CD4-positive, alpha-beta T cell treated with Interferon alpha-2 for 1 hour (primary cell): ENCODE results near the gene LCLAT1.
A peak's percentile ranks its signal among the peaks of the same experiment; 100 is the strongest.
"Not testable (repeated sequence)": the region's sequence is repeated elsewhere in the genome, so short reads cannot be mapped to it uniquely, and the experiment has no call there.

ENCODE experiments used
- DNase-seq, 2 donors: peaks; one replicate each; pipeline ENCODE4 v3.0.0-alpha.2; 2020 to 2022

LCLAT1 gene

DNA sequence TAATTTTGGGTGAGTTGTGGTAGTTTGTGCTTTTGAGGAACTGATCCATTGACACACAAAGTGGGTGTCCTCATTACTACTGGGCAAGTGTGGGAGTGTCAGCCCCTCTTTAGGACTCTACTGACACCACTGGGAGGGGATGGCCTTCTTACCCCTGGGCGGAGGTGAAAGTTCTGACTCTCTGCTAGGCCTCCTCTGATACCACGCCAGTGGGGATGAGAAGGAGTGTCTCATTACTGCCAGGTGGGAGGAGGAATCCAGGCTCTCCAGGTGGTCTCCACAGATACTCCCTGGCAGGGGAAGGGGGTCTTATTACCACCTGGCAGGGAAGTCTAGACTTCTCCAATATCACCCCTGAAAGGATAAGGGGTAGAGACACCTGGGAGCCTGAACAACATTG, 9.1 kb downstream of the LCLAT1 start:
- DNase-seq = no peak

DNA sequence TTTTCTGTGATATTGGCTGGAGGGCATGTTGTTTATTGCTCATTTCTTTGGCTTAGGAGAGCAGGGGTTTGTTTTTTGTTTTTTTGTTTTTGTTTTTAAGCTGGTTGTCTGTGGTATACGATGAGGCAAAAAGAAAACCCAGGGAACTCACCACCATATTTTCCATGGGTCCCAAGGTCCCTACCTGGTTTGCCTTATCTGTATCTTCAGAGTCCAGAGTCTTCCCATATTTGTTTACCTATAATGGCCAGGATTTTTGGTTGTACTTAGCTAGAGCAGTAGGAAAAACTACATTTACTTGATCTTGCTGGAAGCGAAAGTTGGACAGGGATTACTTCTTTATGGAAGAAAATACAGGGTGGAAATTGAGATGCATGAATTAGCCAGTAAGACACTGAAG, 9.5 kb downstream of the LCLAT1 start:
- no peak for DNase-seq

DNA sequence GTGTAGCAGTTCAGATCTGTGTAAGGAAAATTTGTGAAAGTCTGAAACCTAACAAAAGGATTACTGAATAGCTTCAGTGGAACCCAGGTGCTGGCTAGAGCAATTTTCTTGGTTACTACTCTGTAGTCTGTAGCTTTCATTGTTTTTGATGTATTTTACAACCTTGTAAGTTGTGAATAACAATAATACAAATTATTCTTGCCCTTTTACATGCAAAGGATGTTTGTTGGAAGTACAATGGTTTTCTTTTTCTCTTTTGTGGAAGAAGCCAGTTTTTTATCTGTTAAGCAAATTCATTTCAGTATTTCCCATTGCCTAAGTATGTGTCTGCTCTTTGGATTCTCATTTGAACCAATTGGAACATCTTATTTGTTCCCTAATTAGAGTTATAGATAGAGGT, 10.2 kb downstream of the LCLAT1 start:
- no peak for DNase-seq

- DNase-seq = no peak
These were observed 12.1 kb downstream of the LCLAT1 start for GRCh38 chr2:30459140-30459539.

GRCh38 chr2:30462131-30462857, 15.2 kb downstream of the LCLAT1 start:
- no peak for DNase-seq

DNA sequence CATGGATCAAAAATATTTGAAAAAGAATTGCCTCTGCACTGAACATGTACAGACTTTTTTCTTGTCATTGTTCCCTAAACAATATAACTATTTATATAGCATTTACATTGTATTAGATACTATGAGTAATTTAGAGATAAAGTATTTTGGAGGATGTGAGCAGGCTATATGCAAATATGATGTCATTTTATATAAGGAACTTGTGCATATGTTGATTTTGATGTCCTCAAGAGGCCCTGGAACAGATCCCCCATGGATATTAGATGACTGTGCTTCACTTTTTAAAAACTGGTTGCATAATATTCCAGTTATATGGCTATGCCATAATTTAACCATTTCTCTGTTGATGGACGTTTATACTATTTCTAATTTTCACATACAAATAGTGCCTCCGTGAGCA, 16.5 kb downstream of the LCLAT1 start:
- DNase-seq = no peak

- no peak for DNase-seq
These were observed 17.6 kb downstream of the LCLAT1 start for GRCh38 chr2:30464544-30465170.

DNA sequence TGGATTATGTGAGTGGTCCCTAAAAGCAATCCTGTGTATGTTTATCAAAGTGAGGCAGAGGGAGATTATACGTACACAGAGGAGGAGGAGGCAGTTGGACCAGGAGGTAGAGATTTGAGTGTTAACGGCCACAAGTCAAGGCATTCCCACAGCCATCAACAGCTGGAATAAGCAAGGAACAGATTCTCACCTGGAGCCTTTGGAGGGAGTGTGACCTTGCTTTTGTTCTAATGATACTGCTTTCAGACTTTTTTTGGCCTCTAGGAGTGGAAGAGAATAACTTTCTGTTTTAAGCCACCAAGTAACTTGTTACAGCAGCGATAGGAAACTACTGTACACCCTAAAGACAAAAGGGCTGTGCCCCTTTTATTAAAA, 18.1 kb downstream of the LCLAT1 start:
- no peak for DNase-seq

GRCh38 chr2:30466216-30466615, 19.2 kb downstream of the LCLAT1 start:
- DNase-seq = no peak

DNA sequence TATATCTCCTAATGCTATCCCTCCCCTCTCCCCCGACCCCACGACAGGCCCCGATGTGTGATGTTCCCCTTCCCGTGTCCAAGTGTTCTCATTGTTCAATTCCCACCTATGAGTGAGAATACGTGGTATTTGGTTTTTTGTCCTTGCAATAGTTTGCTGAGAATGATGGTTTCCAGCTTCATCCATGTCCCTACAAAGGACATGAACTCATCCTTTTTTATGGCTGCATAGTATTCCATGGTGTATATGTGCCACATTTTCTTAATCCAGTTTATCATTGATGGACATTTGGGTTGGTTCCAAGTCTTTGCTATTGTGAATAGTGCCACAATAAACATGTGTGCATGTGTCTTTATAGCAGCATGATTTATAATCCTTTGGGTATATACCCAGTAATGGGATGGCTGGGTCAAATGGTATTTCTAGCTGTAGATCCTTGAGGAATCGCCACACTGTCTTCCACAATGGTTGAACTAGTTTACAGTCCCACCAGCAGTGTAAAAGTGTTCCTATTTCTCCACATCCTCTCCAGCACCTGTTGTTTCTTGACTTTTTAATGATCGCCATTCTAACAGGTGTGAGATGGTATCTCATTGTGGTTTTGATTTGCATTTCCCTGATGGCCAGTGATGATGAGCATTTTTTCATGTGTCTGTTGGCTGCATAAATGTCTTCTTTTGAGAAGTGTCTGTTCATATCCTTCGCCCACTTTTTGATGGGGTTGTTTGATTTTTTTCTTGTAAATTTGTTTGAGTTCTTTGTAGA, 20.2 kb downstream of the LCLAT1 start:
- DNase-seq = not testable (repeated sequence)

GRCh38 chr2:30470426-30470825, 23.4 kb downstream of the LCLAT1 start:
- DNase-seq = no peak

DNA sequence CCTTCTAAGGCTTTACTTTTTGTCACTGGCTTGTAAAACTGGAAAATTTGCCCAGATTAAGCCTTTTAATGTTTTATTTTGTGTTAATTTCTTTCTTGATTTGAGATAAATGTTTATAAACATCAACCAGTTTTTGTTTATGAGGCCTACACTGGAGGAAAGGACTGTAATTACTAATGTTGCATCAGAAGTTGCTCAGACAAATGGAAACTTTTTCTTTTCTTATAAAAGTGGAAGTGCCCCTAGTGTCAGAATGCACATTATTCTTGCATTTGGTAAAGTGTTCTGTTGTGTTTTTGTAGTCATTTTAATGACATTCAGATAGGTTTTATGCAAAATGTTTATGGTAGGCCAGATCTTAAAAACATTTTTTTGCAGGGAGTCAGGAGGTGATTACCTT, 25.3 kb downstream of the LCLAT1 start:
- no peak for DNase-seq

- peak in 1 of 2 donors; percentile 10 for DNase-seq
These were observed 28.5 kb downstream of the LCLAT1 start for GRCh38 chr2:30475542-30475941.

DNA sequence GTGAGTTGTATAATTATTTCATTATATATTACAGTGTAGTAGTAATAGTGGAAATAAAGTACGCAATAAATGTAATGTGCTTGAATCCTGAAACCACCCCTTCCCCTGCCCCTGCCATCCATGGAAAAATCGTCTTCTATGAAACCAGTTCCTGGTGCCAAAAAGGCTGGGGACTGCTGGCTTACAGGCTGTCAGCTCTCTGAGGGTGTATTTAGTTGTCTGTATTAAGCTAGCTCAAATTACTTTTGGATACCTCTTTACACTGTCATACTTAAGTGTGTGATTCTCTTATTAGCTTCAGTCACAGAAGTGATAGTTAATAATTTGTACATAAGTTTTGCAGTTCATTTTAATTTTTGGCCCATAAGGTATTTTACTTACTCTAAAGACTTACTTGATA, 29.6 kb downstream of the LCLAT1 start:
- DNase-seq = no peak

GRCh38 chr2:30480703-30481322, 33.8 kb downstream of the LCLAT1 start:
- DNase-seq = no peak

GRCh38 chr2:30481323-30481800, 34.3 kb downstream of the LCLAT1 start:
- DNase-seq = no peak

DNA sequence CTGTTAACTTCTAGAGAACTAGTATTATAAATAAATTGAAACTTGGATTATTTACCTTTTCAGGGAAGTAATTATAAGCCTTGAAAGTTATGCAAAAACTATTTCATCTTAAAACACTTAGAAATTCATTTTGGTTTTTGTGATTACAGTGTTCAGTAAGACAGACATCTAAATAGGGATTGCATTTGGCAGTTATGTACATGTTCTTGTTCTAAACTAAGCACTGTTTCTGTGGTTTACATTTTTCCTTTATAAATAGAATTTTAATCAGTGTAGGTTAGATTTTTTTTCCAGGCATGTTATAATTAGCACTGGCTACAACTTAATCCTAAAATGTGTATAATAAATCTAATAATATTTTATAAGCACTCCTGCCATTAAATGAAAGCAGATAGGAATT, 35.0 kb downstream of the LCLAT1 start:
- DNase-seq = no peak

DNA sequence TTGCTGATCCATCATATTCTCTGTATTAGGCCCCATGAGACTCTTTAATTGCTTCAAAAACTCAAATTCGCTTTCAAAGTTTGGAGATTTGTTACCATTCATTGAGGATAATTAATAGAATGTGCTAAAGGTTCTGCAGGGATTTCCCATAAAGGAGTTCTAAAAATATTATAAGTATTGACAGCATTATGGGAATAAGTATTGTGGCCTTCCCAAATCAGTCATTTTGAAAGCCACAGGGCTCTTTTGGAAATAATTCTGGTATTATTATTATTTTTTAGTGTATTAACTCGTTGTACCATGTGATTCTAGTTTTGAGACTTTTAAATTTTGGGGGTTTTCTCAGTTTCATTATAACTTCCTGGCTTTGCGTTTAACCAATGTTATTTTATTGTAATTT, 37.1 kb downstream of the LCLAT1 start:
- no peak for DNase-seq

DNA sequence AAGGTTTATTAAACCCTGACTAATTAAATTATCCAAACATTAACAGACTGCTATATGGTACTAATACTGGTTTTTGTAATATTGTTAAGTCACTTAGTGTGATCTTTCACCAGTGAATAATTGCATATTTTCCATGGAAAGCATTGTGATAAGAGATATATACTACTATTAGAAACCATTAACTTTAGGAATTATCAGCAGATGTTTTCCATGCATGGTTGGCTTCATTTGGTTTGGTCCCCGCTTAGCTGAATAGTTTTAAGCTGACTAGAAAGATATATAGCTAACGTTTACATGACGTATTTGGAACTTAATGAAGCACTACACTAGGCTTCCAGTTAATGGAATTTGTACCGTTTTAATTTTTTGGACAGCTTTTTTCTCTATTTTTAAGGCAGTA, 37.9 kb downstream of the LCLAT1 start:
- no peak for DNase-seq

DNA sequence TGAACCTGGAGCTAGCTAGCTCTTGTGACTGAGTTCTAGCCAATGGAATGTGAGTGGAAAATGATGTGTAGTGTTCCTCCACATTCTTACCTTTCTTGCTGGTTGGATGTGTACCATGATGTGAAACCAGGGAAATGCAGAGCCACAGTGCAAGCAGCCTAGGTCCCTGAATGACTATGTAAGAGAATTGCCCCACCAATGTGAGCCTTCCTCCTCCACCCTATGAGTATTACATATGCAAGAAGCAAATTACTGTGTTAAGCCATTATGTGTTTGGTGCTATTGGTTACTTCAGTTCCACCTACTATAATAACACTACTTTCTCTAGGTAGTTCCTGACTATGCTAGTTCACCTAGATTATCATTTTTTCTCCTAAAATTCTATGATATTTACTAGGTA, 39.6 kb downstream of the LCLAT1 start:
- DNase-seq = no peak

- DNase-seq = no peak
These were observed 40.6 kb downstream of the LCLAT1 start for GRCh38 chr2:30487603-30488002.

GRCh38 chr2:30488012-30488659, 41.1 kb downstream of the LCLAT1 start:
- DNase-seq = no peak

GRCh38 chr2:30491225-30491624, 44.2 kb downstream of the LCLAT1 start:
- DNase-seq = no peak
